Measurements from ENCODE around the gene CATSPERD. TPM values are rescaled to one million over a fixed set of nuclear protein-coding genes. Genes with fewer than 3 reads are reported as not detected.
A peak's percentile ranks its signal among the peaks of the same experiment; 100 is the strongest.

The CATSPERD gene
- total and polyA plus RNA-seq, 9 of the 15 experiments (the other 6 are each of a cell fraction or from before 2014, with no cell fraction given) = not detected

- no peak for TF ChIP-seq ZBTB5 (IDR thresholded peaks at IDR 0.05)
- peak; percentile 77 for TF ChIP-seq REST (IDR thresholded peaks at IDR 0.05; ENCODE audit: borderline replicate concordance)
- TF ChIP-seq REST (CRISPR knock-in tag; IDR thresholded peaks at IDR 0.05; ENCODE audit: low read depth) = no peak; the same call in 1 of the 2 replicates
- TF ChIP-seq MTA3 (IDR thresholded peaks at IDR 0.05; ENCODE audit: borderline replicate concordance) = peak; percentile 76
- TF ChIP-seq NR3C1 (CRISPR knock-in tag; IDR thresholded peaks at IDR 0.05) = peak; percentile 23; the same call in 1 of the 2 replicates
- TF ChIP-seq, protein P1, sequence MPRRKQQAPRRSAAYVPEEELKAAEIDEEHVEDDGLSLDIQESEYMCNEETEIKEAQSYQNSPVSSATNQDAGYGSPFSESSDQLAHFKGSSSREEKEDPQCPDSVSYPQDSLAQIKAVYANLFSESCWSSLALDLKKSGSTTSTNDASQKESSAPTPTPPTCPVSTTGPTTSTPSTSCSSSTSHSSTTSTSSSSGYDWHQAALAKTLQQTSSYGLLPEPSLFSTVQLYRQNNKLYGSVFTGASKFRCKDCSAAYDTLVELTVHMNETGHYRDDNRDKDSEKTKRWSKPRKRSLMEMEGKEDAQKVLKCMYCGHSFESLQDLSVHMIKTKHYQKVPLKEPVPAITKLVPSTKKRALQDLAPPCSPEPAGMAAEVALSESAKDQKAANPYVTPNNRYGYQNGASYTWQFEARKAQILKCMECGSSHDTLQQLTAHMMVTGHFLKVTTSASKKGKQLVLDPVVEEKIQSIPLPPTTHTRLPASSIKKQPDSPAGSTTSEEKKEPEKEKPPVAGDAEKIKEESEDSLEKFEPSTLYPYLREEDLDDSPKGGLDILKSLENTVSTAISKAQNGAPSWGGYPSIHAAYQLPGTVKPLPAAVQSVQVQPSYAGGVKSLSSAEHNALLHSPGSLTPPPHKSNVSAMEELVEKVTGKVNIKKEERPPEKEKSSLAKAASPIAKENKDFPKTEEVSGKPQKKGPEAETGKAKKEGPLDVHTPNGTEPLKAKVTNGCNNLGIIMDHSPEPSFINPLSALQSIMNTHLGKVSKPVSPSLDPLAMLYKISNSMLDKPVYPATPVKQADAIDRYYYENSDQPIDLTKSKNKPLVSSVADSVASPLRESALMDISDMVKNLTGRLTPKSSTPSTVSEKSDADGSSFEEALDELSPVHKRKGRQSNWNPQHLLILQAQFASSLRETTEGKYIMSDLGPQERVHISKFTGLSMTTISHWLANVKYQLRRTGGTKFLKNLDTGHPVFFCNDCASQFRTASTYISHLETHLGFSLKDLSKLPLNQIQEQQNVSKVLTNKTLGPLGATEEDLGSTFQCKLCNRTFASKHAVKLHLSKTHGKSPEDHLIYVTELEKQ (CRISPR knock-in tag; IDR thresholded peaks at IDR 0.05) = no peak
- peak; percentile 81; the same call in 1 of the 2 replicates for TF ChIP-seq E2F4 (CRISPR knock-in tag; IDR thresholded peaks at IDR 0.05; ENCODE audit: low read depth)
- peak; percentile 100 for TF ChIP-seq HES1 (IDR thresholded peaks at IDR 0.05; ENCODE audit: low read depth)
- peak; percentile 95 for TF ChIP-seq TFAP4 (CRISPR knock-in tag; IDR thresholded peaks at IDR 0.05; ENCODE audit: borderline replicate concordance)
Measured at GRCh38 chr19:5719961-5720790, at the start of gene CATSPERD, which contains the start of gene LONP1 (continued).

All from K562 (cell line).